GM19025 (cell line): ENCODE measurements around the gene SLC46A2.

Source experiments
- ATAC-seq: cut with Tn5 transposase; IDR thresholded peaks from one replicate; pipeline ENCODE4 v1.9.1; 2021; ENCODE audit warnings: mild to moderate bottlenecking, low read depth, moderate library complexity; ENCODE audit not compliant: unreplicated experiment

The SLC46A2 gene

GRCh38 chr9:112861638-112862555, 28.8 kb downstream of the SLC46A2 start:
- ATAC-seq = no peak

GRCh38 chr9:112861155-112861554, 29.5 kb downstream of the SLC46A2 start:
- no peak for ATAC-seq

- ATAC-seq = no peak
Measured at GRCh38 chr9:112860451-112860850, 30.2 kb downstream of the SLC46A2 start.

GRCh38 chr9:112858625-112859147, 32.0 kb downstream of the SLC46A2 start:
- ATAC-seq = peak; percentile 53

GRCh38 chr9:112858005-112858404, 32.7 kb downstream of the SLC46A2 start:
- ATAC-seq = no peak

- ATAC-seq = no peak
Measured at GRCh38 chr9:112856843-112857242, 33.8 kb downstream of the SLC46A2 start.

GRCh38 chr9:112856200-112856599, 34.5 kb downstream of the SLC46A2 start:
- no peak for ATAC-seq

GRCh38 chr9:112854657-112855056, 36.0 kb downstream of the SLC46A2 start:
- ATAC-seq = no peak

- no peak for ATAC-seq
Measured at GRCh38 chr9:112853882-112854585, 36.6 kb downstream of the SLC46A2 start.

- ATAC-seq = no peak
Measured at GRCh38 chr9:112852741-112853504, 37.8 kb downstream of the SLC46A2 start.

GRCh38 chr9:112850840-112851239, 39.8 kb downstream of the SLC46A2 start:
- ATAC-seq = no peak

GRCh38 chr9:112849363-112849922, 41.2 kb downstream of the SLC46A2 start:
- ATAC-seq = no peak

GRCh38 chr9:112848316-112849151, 42.1 kb downstream of the SLC46A2 start:
- ATAC-seq = no peak

GRCh38 chr9:112846528-112847488, 43.9 kb downstream of the SLC46A2 start:
- no peak for ATAC-seq

- ATAC-seq = peak; percentile 63
Measured at GRCh38 chr9:112844771-112845542, 45.7 kb downstream of the SLC46A2 start.

- no peak for ATAC-seq
Measured at GRCh38 chr9:112842555-112842954, 48.1 kb downstream of the SLC46A2 start.

- ATAC-seq = no peak
Measured at GRCh38 chr9:112841261-112841660, 49.4 kb downstream of the SLC46A2 start.

- no peak for ATAC-seq
Measured at GRCh38 chr9:112839331-112839730, 51.3 kb downstream of the SLC46A2 start.
